Measurements from ENCODE around the gene SPAG8. TPM values are rescaled to one million over a fixed set of nuclear protein-coding genes. Genes with fewer than 3 reads are reported as not detected.

The SPAG8 gene
- total RNA-seq, 4 donors from 2014 or later, result 0.65 to 2.0 (median 0.83) TPM

- WGBS, result 0% methylated on average over 8 of the region's 53 CpGs
- peak within 1 kb of the TSS; percentile 66 to 91 (median 80) for H3K4me3 ChIP-seq
- peak; percentile 60 to 79 for TF ChIP-seq POLR2AphosphoS5 (IDR thresholded peaks at IDR 0.05)
- no peak for TF ChIP-seq EP300 (IDR thresholded peaks at IDR 0.05)
- TF ChIP-seq POLR2A (IDR thresholded peaks at IDR 0.05; ENCODE audit: low read depth), result peak; percentile 26
- TF ChIP-seq, protein P1, sequence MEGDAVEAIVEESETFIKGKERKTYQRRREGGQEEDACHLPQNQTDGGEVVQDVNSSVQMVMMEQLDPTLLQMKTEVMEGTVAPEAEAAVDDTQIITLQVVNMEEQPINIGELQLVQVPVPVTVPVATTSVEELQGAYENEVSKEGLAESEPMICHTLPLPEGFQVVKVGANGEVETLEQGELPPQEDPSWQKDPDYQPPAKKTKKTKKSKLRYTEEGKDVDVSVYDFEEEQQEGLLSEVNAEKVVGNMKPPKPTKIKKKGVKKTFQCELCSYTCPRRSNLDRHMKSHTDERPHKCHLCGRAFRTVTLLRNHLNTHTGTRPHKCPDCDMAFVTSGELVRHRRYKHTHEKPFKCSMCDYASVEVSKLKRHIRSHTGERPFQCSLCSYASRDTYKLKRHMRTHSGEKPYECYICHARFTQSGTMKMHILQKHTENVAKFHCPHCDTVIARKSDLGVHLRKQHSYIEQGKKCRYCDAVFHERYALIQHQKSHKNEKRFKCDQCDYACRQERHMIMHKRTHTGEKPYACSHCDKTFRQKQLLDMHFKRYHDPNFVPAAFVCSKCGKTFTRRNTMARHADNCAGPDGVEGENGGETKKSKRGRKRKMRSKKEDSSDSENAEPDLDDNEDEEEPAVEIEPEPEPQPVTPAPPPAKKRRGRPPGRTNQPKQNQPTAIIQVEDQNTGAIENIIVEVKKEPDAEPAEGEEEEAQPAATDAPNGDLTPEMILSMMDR (IDR thresholded peaks at IDR 0.05), result no peak
Measured at GRCh38 chr9:35829084-35829763, 17.2 kb upstream of the SPAG8 start, which contains the start of gene TMEM8B. TMEM8B (plus strand) TSS chr9:35829228; CDS start chr9:35829448, 220 bp downstream.

GRCh38 chr9:35828716-35829083, 16.6 kb upstream of the SPAG8 start, which contains the start of gene FAM221B:
FAM221B (minus strand) TSS chr9:35828732; CDS start chr9:35826161, 2,571 bp downstream.
- Histone ChIP-seq H3K36me3 (no peaks in the 10 kb centered on the region), H3K27ac (replicated peaks in 1 of 4) (peak within 1 kb of the TSS; percentile 85 to 98 (median 96)), H3K4me3 (peak within 1 kb of the TSS; percentile 66 to 91 (median 80)), H3K27me3 (no peaks in the 10 kb centered on the region), H3K4me1 (peaks cover 28 to 65% (median 49%) of the 10 kb centered on the region in 4 donors), H3K9me3 (no peaks in the 10 kb centered on the region)
- 1% methylated on average over 9 of the region's 21 CpGs for WGBS
- no peak for TF ChIP-seq POLR2AphosphoS5 (IDR thresholded peaks at IDR 0.05)
- no peak for TF ChIP-seq POLR2A (IDR thresholded peaks at IDR 0.05; ENCODE audit: low read depth)
- TF ChIP-seq EP300 (IDR thresholded peaks at IDR 0.05), result no peak
- TF ChIP-seq, protein P1 (IDR thresholded peaks at IDR 0.05), result no peak
- no peak for DNase-seq (ENCODE audit: extremely low spot score)
- intact Hi-C loops (cut with DNase I), result no loop called here

More at GRCh38 chr9:35829084-35829763, 17.2 kb upstream of the SPAG8 start, which contains the start of gene TMEM8B:
- peak; percentile 99 for DNase-seq (ENCODE audit: extremely low spot score)
- intact Hi-C loops (cut with DNase I), result no loop called here
- H3K9me3 ChIP-seq, result no peaks in the 10 kb centered on the region
- H3K36me3 ChIP-seq, result peaks cover 0 to under 1% (median 0%) of the 10 kb centered on the region in 4 donors
- H3K27me3 ChIP-seq, result no peaks in the 10 kb centered on the region
- H3K27ac ChIP-seq (replicated peaks in 1 of 4), result peak within 1 kb of the TSS; percentile 85 to 98 (median 96)
- peaks cover 33 to 70% (median 54%) of the 10 kb centered on the region in 4 donors for H3K4me1 ChIP-seq

DNA sequence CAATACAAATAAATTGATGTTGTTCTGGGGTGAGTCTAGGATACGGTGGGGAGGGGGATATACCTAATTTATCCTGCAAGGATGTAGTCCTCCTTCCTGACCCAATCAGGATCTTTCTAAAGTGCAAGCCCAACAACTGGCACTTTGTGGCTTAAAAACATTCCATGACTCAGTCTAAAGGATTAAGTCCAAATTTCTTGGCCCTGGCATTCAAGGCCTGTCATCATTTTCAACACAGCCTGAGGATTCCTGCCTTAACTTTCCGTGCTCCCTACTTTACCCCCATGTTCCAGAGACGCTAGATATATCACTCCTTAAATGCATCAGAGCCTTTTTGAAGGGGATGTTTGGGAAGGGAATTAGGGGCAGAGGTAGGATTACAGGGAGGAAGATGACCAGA, 15.4 kb upstream of the SPAG8 start:
- peak overlapping the region; percentile 35 to 85 (median 48) for H3K27ac ChIP-seq (replicated peaks in 1 of 4)
- no peaks in the 10 kb centered on the region for H3K9me3 ChIP-seq
- TF ChIP-seq, protein P1 (IDR thresholded peaks at IDR 0.05), result no peak
- TF ChIP-seq POLR2AphosphoS5 (IDR thresholded peaks at IDR 0.05) (peak in 1 of 2 donors; percentile 46), EP300 (IDR thresholded peaks at IDR 0.05) (no peak), POLR2A (IDR thresholded peaks at IDR 0.05; ENCODE audit: low read depth) (no peak)
- no peak overlapping the region for H3K4me3 ChIP-seq
- H3K36me3 ChIP-seq, result no peaks in the 10 kb centered on the region
- intact Hi-C loops (cut with DNase I), result loop anchor here (2.0 kb wide), 2 partner anchors 37 to 55 kb away; partner anchors contain the start of gene NPR2
- no peaks in the 10 kb centered on the region for H3K27me3 ChIP-seq
- no peak for DNase-seq (ENCODE audit: extremely low spot score)
- peaks cover 20 to 53% (median 42%) of the 10 kb centered on the region in 4 donors for H3K4me1 ChIP-seq
- 65% methylated on average over 3 of the region's 3 CpGs for WGBS

DNA sequence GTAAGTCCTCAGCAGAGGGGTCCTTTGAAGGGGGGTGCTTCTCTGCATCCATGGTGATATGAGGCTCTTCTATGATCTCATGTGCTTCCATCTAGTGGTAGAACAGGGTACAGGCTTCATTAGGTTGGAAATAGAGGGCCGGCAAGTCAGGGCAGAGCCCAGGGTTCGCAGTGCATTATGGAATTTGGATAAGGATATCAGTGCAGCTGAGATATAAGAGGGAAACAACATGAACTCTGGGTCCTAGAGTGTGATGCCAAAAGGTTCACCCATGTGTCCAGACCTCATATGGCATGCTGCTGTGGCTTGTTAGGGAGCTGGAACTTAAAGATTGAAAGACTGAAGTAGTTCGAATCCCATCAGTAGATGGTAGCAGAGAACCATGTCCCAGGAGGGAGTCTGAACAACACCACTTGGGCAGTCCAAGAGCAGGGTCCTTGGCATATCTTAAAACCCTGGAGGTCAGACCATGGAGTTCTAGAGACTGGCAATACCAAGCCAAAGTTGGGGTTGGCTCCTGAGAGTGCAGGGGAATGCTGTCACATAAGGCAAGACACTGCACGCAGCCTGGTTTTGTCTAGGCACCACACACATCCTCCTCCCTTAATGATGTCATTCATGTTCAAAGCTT, 14.1 kb upstream of the SPAG8 start:
- Histone ChIP-seq H3K4me1 (peaks cover 20 to 42% (median 32%) of the 10 kb centered on the region in 4 donors), H3K4me3 (no peak overlapping the region), H3K9me3 (no peaks in the 10 kb centered on the region), H3K27ac (replicated peaks in 1 of 4) (no peak overlapping the region), H3K27me3 (no peaks in the 10 kb centered on the region), H3K36me3 (no peaks in the 10 kb centered on the region)
- DNase-seq (ENCODE audit: extremely low spot score), result no peak
- WGBS, result 44% methylated on average over 4 of the region's 4 CpGs
- peak in 1 of 2 donors; percentile 22 for TF ChIP-seq POLR2AphosphoS5 (IDR thresholded peaks at IDR 0.05)
- no peak for TF ChIP-seq POLR2A (IDR thresholded peaks at IDR 0.05; ENCODE audit: low read depth)
- no peak for TF ChIP-seq EP300 (IDR thresholded peaks at IDR 0.05)
- TF ChIP-seq, protein P1 (IDR thresholded peaks at IDR 0.05), result peak; percentile 77 to 86 (median 86)
- intact Hi-C loops (cut with DNase I), result loop anchor here (2.0 kb wide), 2 partner anchors 35 to 57 kb away; partner anchors contain the start of gene NPR2
